ENCODE measurements around the gene CORT. TPM values are rescaled to one million over a fixed set of nuclear protein-coding genes. Genes with fewer than 3 reads are reported as not detected.

CORT gene
- total and polyA plus RNA-seq, 10 of the 15 experiments (the other 5 are each of a cell fraction or from before 2014, with no cell fraction given): 0.09 to 0.49 (median 0.23) TPM; not detected in 1

DNA sequence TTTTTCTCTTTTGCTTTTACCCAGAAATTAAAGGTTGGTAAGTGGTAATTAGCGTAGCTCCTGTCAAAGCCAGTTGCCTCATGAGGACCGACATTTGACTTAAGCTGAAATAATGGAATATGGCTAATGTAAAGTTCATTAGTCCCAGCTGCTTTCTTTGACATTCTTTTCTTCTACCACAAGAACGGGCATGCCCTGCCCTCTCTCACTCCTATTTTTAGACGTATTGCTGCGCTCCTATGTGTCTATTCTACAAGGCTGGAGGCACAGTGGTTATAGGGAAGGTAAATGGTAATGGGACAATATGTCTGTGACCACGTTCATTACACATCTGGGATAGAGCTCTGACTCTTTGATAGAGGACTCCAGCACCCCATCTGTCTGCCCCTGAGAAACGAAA, 6.8 kb downstream of the CORT start:
- intact Hi-C loops (cut with micrococcal nuclease; ENCODE audit: unreplicated experiment) (no loop called here), in situ Hi-C loops (cut with MboI) (no loop called here)
- ChIA-PET RAD21 (ENCODE audit: unreplicated experiment) (interaction anchor here (0.6 to 1.9 kb wide), 3 partner anchors 23 to 653 kb away, joined by 3 to 6 read pairs (median 4); no protein-coding TSS in a partner anchor), CTCF (interaction anchor here (0.8 to 2.2 kb wide), 4 partner anchors 20 to 38 kb away, joined by 4 to 8 read pairs (median 5); partner anchors contain the start of gene CENPS), SMC1A (ENCODE audit: uncharacterized antibody, unreplicated experiment) (interaction anchor here (0.7 to 1.6 kb wide), 4 partner anchors 21 to 39 kb away, joined by 3 to 6 read pairs (median 3); no protein-coding TSS in a partner anchor), POLR2A (interaction anchor here (0.6 to 1.2 kb wide), 2 partner anchors 9 to 26 kb away, joined by 3 read pairs; no protein-coding TSS in a partner anchor)
- H3K79me2 ChIP-seq (ENCODE audit: control insufficient read depth, insufficient read depth, low read length): no peaks in the 10 kb centered on the region
- 0 out of 2 replicates have a peak overlapping the region, but pooled peaks have one; percentile 3 for H3K4me2 ChIP-seq (ENCODE audit: control insufficient read depth, insufficient read depth)
- H2AFZ ChIP-seq (ENCODE audit: control insufficient read depth, low read depth, low read length): no peak overlapping the region
- H3K27me3 ChIP-seq (replicated peaks in 1 of 2; ENCODE audit: control insufficient read depth in 2 of 2, insufficient read depth in 2 of 2, low read length in 1 of 2): no peaks in the 10 kb centered on the region
- BruUV-seq (replicated peaks): TSS peak; percentile 44
- H3K4me1 ChIP-seq (ENCODE audit: control insufficient read depth, insufficient read depth, low read length): no peaks in the 10 kb centered on the region; the same call in 1 of the 2 replicates
- no peak for FAIRE-seq
- no peaks in the 10 kb centered on the region; the same call in 2 of the 3 replicates for H3K9me3 ChIP-seq (replicated peaks; ENCODE audit: control insufficient read depth, insufficient read depth, low read length)
- 91% methylated on average over 7 of the region's 7 CpGs for WGBS (ENCODE audit: insufficient coverage, insufficient replicate concordance, low lambda C conversion rate, missing lambda C conversion rate)
- H3K9ac ChIP-seq (ENCODE audit: control insufficient read depth, insufficient read depth, low read length): no peak overlapping the region
- no peaks in the 10 kb centered on the region for H4K20me1 ChIP-seq (ENCODE audit: control insufficient read depth, insufficient read depth)
- no peak for TF ChIP-seq ETV6 (conservative IDR thresholded peaks at IDR 0.05 in 1 of 2, IDR thresholded peaks at IDR 0.05 in 1 of 2; ENCODE audit: borderline replicate concordance in 1 of 2, low read depth in 1 of 2)
- TF ChIP-seq JUNB (IDR thresholded peaks at IDR 0.05): no peak
- no peak for TF ChIP-seq TARDBP (IDR thresholded peaks at IDR 0.05; ENCODE audit: borderline replicate concordance)
- no peak for TF ChIP-seq SRF (IDR thresholded peaks at IDR 0.05; ENCODE audit: low read depth in 2 of 2, low read length in 2 of 2)
- no peak for TF ChIP-seq BHLHE40 (IDR thresholded peaks at IDR 0.05; ENCODE audit: borderline replicate concordance in 1 of 2, low read depth in 2 of 2, low read length in 1 of 2)
- TF ChIP-seq, protein P1, sequence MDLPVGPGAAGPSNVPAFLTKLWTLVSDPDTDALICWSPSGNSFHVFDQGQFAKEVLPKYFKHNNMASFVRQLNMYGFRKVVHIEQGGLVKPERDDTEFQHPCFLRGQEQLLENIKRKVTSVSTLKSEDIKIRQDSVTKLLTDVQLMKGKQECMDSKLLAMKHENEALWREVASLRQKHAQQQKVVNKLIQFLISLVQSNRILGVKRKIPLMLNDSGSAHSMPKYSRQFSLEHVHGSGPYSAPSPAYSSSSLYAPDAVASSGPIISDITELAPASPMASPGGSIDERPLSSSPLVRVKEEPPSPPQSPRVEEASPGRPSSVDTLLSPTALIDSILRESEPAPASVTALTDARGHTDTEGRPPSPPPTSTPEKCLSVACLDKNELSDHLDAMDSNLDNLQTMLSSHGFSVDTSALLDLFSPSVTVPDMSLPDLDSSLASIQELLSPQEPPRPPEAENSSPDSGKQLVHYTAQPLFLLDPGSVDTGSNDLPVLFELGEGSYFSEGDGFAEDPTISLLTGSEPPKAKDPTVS (IDR thresholded peaks at IDR 0.05; ENCODE audit: low read depth, low read length): no peak
- TF ChIP-seq RAD51 (IDR thresholded peaks at IDR 0.05): no peak
- TF ChIP-seq SIN3A (IDR thresholded peaks at IDR 0.05; ENCODE audit: low read depth, low read length): no peak
- TF ChIP-seq CBFB (IDR thresholded peaks at IDR 0.05; ENCODE audit: low read depth): no peak
- TF ChIP-seq, protein P2, sequence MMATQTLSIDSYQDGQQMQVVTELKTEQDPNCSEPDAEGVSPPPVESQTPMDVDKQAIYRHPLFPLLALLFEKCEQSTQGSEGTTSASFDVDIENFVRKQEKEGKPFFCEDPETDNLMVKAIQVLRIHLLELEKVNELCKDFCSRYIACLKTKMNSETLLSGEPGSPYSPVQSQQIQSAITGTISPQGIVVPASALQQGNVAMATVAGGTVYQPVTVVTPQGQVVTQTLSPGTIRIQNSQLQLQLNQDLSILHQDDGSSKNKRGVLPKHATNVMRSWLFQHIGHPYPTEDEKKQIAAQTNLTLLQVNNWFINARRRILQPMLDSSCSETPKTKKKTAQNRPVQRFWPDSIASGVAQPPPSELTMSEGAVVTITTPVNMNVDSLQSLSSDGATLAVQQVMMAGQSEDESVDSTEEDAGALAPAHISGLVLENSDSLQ (IDR thresholded peaks at IDR 0.05): no peak
- TF ChIP-seq PAX8 (IDR thresholded peaks at IDR 0.05): no peak
- TF ChIP-seq, protein P3, sequence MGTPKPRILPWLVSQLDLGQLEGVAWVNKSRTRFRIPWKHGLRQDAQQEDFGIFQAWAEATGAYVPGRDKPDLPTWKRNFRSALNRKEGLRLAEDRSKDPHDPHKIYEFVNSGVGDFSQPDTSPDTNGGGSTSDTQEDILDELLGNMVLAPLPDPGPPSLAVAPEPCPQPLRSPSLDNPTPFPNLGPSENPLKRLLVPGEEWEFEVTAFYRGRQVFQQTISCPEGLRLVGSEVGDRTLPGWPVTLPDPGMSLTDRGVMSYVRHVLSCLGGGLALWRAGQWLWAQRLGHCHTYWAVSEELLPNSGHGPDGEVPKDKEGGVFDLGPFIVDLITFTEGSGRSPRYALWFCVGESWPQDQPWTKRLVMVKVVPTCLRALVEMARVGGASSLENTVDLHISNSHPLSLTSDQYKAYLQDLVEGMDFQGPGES (IDR thresholded peaks at IDR 0.05): no peak
- no peak for TF ChIP-seq SP1 (IDR thresholded peaks at IDR 0.05; ENCODE audit: low read depth, low read length)
- no peak for TF ChIP-seq HDAC6 (IDR thresholded peaks at IDR 0.05; ENCODE audit: unreplicated experiment)
- no peak for TF ChIP-seq BRCA1 (IDR thresholded peaks at IDR 0.05; ENCODE audit: low read depth, low read length)
- ATAC-seq: no peak
- peaks cover 0 to 2% of the 10 kb centered on the region in 2 experiments; a peak in 2 of 4 replicates for H3K36me3 ChIP-seq (ENCODE audit: control insufficient read depth in 2 of 2, insufficient read depth in 2 of 2, low read length in 1 of 2)
- no peak overlapping the region for H3K27ac ChIP-seq (ENCODE audit: control insufficient read depth, insufficient read depth)
- no peak overlapping the region for H3K4me3 ChIP-seq
- DNase-seq (ENCODE audit: low read depth, low spot score): no peak
